SK-N-SH (cell line): ENCODE data around the gene SLC2A10. TPM values are rescaled to one million over a fixed set of nuclear protein-coding genes. Genes with fewer than 3 reads are reported as not detected.

Experiments
- CTCF ChIA-PET: fragments of 300-600, 350-600 bp; formaldehyde crosslinking; extraction: SDS; loops from one replicate; lab custom pipeline; 2021; lab: Yijun Ruan, JAX
- POLR2A ChIA-PET: fragments of 350-600 bp; sonication (Branson Sonifier 250); formaldehyde crosslinking; extraction: SDS; loops from one replicate; lab custom pipeline; 2020; ENCODE audit warnings: antibody characterized with exemption, inconsistent platforms; lab: Yijun Ruan, JAX
- DNase-seq: peaks from one replicate; pipeline ENCODE4 v3.0.0; 2012
- H2AFZ ChIP-seq: fragments of 200-600 bp; sonication (generic); 2 replicates; pipeline ENCODE4 v1.8.1; 2016; ENCODE audit warnings: antibody characterized with exemption, mild to moderate bottlenecking, low read depth
- H3F3A ChIP-seq: fragments of 200-600 bp; sonication (generic); replicated peaks from 2 replicates; pipeline ENCODE3; 2016; ENCODE audit warnings: antibody characterized with exemption, mild to moderate bottlenecking; ENCODE audit not compliant: insufficient read depth
- H3K27ac ChIP-seq, 2 experiments: fragments of 200-500 bp in 1 of 2; fragments of 200-600 bp in 1 of 2; sonication (Bioruptor generic) in 1 of 2; sonication (generic), shearing (Covaris generic) in 1 of 2; 2 replicates each; pipeline versions ENCODE4 v1.5.1 to v1.6.1; 2014 to 2016; ENCODE audit warnings: low read depth in 2 of 2, inconsistent platforms in 1 of 2, low read length in 1 of 2, mild to moderate bottlenecking in 1 of 2, mixed read lengths in 1 of 2
- H3K27me3 ChIP-seq: fragments of 200-600 bp; sonication (generic), shearing (Covaris generic); 2 replicates; pipeline ENCODE4 v1.6.1; 2016; ENCODE audit warnings: mixed run types; ENCODE audit not compliant: insufficient read depth
- H3K36me3 ChIP-seq, 2 experiments: fragments of 200-500 bp in 1 of 2; fragments of 200-600 bp in 1 of 2; sonication (Bioruptor generic) in 1 of 2; sonication (generic) in 1 of 2; replicated peaks in 1 of 2; 2 replicates each; pipeline versions ENCODE3 to v1.5.1; 2014 to 2016; ENCODE audit warnings: low read length in 1 of 2, mild to moderate bottlenecking in 1 of 2; ENCODE audit not compliant: insufficient read depth in 2 of 2, control insufficient read depth in 1 of 2
- H3K4me1 ChIP-seq, 2 experiments: fragments of 200-500 bp in 1 of 2; fragments of 200-600 bp in 1 of 2; sonication (Bioruptor generic) in 1 of 2; sonication (generic), shearing (Covaris generic) in 1 of 2; 2 replicates each; pipeline versions ENCODE4 v1.5.1 to v1.6.1; 2014 to 2016; ENCODE audit warnings: low read depth in 1 of 2, low read length in 1 of 2, mixed run types in 1 of 2; ENCODE audit not compliant: insufficient read depth in 2 of 2, control insufficient read depth in 1 of 2
- H3K4me2 ChIP-seq: fragments of 200-600 bp; sonication (generic), shearing (Covaris generic); 2 replicates; pipeline ENCODE4 v1.6.1; 2017; ENCODE audit warnings: mixed run types
- H3K4me3 ChIP-seq, 2 experiments: fragments of 200-500 bp in 1 of 2; fragments of 200-600 bp in 1 of 2; sonication (Bioruptor generic) in 1 of 2; sonication (generic), shearing (Covaris generic) in 1 of 2; 2 replicates each; pipeline versions ENCODE4 v1.5.1 to v1.8.1; 2014 to 2016; ENCODE audit warnings: low read depth in 2 of 2, inconsistent platforms in 1 of 2, low read length in 1 of 2, mild to moderate bottlenecking in 1 of 2, mixed read lengths in 1 of 2, moderate library complexity in 1 of 2
- H3K79me2 ChIP-seq: fragments of 200-600 bp; sonication (generic); 2 replicates; pipeline ENCODE4 v1.8.1; 2017; ENCODE audit warnings: mild to moderate bottlenecking; ENCODE audit not compliant: insufficient read depth
- H3K9ac ChIP-seq: fragments of 200-600 bp; sonication (generic); 2 replicates; pipeline ENCODE4 v1.6.1; 2017; ENCODE audit warnings: mixed run types
- H3K9me2 ChIP-seq: fragments of 200-600 bp; sonication (generic); 2 replicates; pipeline ENCODE4 v1.6.1; 2017; ENCODE audit warnings: mixed run types
- H3K9me3 ChIP-seq: fragments of 200-600 bp; sonication (generic); 2 replicates; pipeline ENCODE4 v1.6.1; 2017; ENCODE audit warnings: mixed run types, mild to moderate bottlenecking, moderate library complexity
- H4K20me1 ChIP-seq: fragments of 200-600 bp; sonication (generic); 2 replicates; pipeline ENCODE4 v1.6.1; 2017; ENCODE audit warnings: mild to moderate bottlenecking, mixed run types; ENCODE audit not compliant: insufficient read depth
- CHD2 ChIP-seq: fragments of 150-350 bp; IDR thresholded peaks from 2 replicates; pipeline ENCODE4 v1.6.1; 2018; ENCODE audit warnings: low read length; ENCODE audit not compliant: partially characterized antibody
- FOXM1 ChIP-seq: IDR thresholded peaks from 2 replicates; pipeline ENCODE4 v1.4.0; 2012; ENCODE audit warnings: low read depth, mild to moderate bottlenecking
- GABPA ChIP-seq: IDR thresholded peaks from 2 replicates; pipeline ENCODE4 v1.4.0; 2012; ENCODE audit warnings: low read depth, mild to moderate bottlenecking
- GATA2 ChIP-seq: sonication (generic); formaldehyde crosslinking; IDR thresholded peaks from 2 replicates; pipeline ENCODE4 v1.5.0; 2020; ENCODE audit warnings: mild to moderate bottlenecking, missing genetic modification reagents
- JUND ChIP-seq: IDR thresholded peaks from 2 replicates; pipeline ENCODE4 v1.4.0; 2012
- MEF2A ChIP-seq: IDR thresholded peaks from 2 replicates; pipeline ENCODE4 v1.4.0; 2012; ENCODE audit warnings: low read depth, borderline replicate concordance
- MXI1 ChIP-seq: IDR thresholded peaks from 2 replicates; pipeline ENCODE4 v1.6.1; 2012; ENCODE audit warnings: mild to moderate bottlenecking, low read depth, low read length, improper control_type of control experiment
- NRF1 ChIP-seq: IDR thresholded peaks from 2 replicates; pipeline ENCODE4 v1.6.1; 2012; ENCODE audit warnings: low read depth, mild to moderate bottlenecking, low read length
- RAD21 ChIP-seq: IDR thresholded peaks from 2 replicates; pipeline ENCODE4 v1.6.1; 2012; ENCODE audit warnings: mild to moderate bottlenecking, low read length
- RFX5 ChIP-seq: IDR thresholded peaks from 2 replicates; pipeline ENCODE4 v1.6.1; 2012; ENCODE audit warnings: mild to moderate bottlenecking, improper control_type of control experiment, low read length
- SIN3A ChIP-seq: IDR thresholded peaks from 2 replicates; pipeline ENCODE4 v1.6.1; 2012; ENCODE audit warnings: low read depth, mild to moderate bottlenecking, low read length, moderate library complexity, borderline replicate concordance
- SMC3 ChIP-seq: IDR thresholded peaks from 2 replicates; pipeline ENCODE4 v1.6.1; 2012; ENCODE audit warnings: low read depth, low read length, improper control_type of control experiment
- TAF1 ChIP-seq: IDR thresholded peaks from 2 replicates; pipeline ENCODE4 v1.6.1; 2012; ENCODE audit warnings: low read depth, mild to moderate bottlenecking, low read length, moderate library complexity, borderline replicate concordance
- TCF12 ChIP-seq: IDR thresholded peaks from 2 replicates; pipeline ENCODE4 v1.4.0; 2012
- TEAD4 ChIP-seq: IDR thresholded peaks from 2 replicates; pipeline ENCODE4 v1.4.0; 2012; ENCODE audit warnings: mild to moderate bottlenecking, borderline replicate concordance; ENCODE audit not compliant: insufficient read depth
- USF1 ChIP-seq: IDR thresholded peaks from 2 replicates; pipeline ENCODE4 v1.4.0; 2012; ENCODE audit warnings: low read depth, borderline replicate concordance
- ZBTB33 ChIP-seq: IDR thresholded peaks from 2 replicates; pipeline ENCODE4 v1.4.0; 2012; ENCODE audit warnings: low read depth, borderline replicate concordance
- WGBS: methylation state at CpG from one replicate; pipeline ENCODE4 v1.1.6; 2017; ENCODE audit warnings: low lambda C conversion rate; 5-methylcytosine and 5-hydroxymethylcytosine counted together
- polyA plus RNA-seq, 3 experiments: library from polyadenylated mRNA; depleted of rRNA; stranded (reverse); fragments of >200 nt; gene quantifications; 2 replicates each; pipeline ENCODE4 v1.2.3, GENCODE V29; 2012

Gene SLC2A10
- polyA plus RNA-seq, 1 of the 3 experiments (the other 2 are of a cell fraction): 12.6 TPM

DNA sequence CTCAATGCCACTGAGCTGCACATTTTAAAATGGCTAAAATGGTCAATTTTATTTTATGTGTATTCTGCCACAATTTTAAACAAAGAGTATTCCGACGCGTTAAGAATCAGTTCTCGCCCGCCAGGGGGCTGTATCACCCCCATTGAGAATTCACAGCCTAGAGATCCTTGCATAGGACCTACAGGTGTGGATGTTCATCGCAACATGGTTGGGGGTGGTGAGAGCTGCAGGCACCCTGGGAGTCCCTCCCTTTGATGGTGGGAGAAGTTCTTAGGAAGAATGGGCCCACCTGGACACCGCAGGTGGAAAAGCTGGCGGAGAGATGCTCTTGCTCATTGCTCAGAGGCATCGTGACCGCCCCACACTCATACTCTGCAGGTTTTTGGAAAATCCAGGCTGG lies 63.5 kb downstream of the SLC2A10 start (continued):
- TF ChIP-seq RFX5 (no peak), NRF1 (no peak), GABPA (no peak), USF1 (no peak)

- Histone ChIP-seq H3K9ac (no peak overlapping the region), H2AFZ (no peak overlapping the region), H3K9me3 (no peaks in the 10 kb centered on the region), H3K27ac (no peak overlapping the region), H3F3A (no peaks in the 10 kb centered on the region), H3K4me3 (no peak overlapping the region)
- no peak for TF ChIP-seq SMC3
- TF ChIP-seq, all 33 proteins: peak for 0
- DNase-seq: no peak
- Histone ChIP-seq H4K20me1 (no peaks in the 10 kb centered on the region), H3K9me2 (no peaks in the 10 kb centered on the region), H3K27me3 (peaks cover 6% of the 10 kb centered on the region; the same call in 1 of the 2 replicates), H3K4me1 (peaks cover 0 to 3% of the 10 kb centered on the region in 2 experiments; a peak in 1 of 4 replicates), H3K36me3 (no peaks in the 10 kb centered on the region), H3K4me2 (no peak overlapping the region), H3K79me2 (no peaks in the 10 kb centered on the region)
- POLR2A ChIA-PET: no interaction called here
- CTCF ChIA-PET: interaction anchor here (0.9 to 1.8 kb wide), 3 partner anchors 9 to 21 kb away, joined by 4 to 5 read pairs (median 4); no protein-coding TSS in a partner anchor
- WGBS: 64% methylated on average over 8 of the region's 9 CpGs
Measured at GRCh38 chr20:46773680-46774079, 64.2 kb downstream of the SLC2A10 start.

DNA sequence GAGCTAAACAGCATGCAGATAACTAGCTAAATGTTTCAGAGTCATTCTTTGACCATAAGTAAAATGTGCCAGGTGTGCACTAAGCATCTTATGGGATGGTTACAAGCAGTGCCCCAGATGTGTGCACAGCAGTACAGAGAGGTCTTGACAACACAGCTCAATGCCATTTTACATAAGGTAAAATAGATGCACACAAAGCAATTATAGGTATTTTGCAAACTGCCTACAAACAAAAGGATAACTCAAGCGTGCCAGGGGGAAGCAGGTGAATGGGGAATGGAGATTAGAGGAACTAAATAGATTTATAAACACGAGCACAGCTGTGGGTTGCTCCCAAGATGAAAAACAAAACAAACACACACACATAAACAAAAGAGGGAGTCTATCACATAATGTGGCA lies 64.8 kb downstream of the SLC2A10 start:
- no peak overlapping the region for H2AFZ ChIP-seq
- no peaks in the 10 kb centered on the region for H3K79me2 ChIP-seq
- H3K4me3 ChIP-seq: no peak overlapping the region
- no peaks in the 10 kb centered on the region for H3F3A ChIP-seq
- no peaks in the 10 kb centered on the region for H3K9me2 ChIP-seq
- 21% methylated on average over 2 of the region's 2 CpGs for WGBS
- peaks cover 0 to 3% of the 10 kb centered on the region in 2 experiments; a peak in 1 of 4 replicates for H3K4me1 ChIP-seq
- peaks cover 6% of the 10 kb centered on the region; the same call in 1 of the 2 replicates for H3K27me3 ChIP-seq
- ChIA-PET POLR2A (no interaction called here), CTCF (interaction anchor here (0.9 to 1.8 kb wide), 3 partner anchors 10 to 22 kb away, joined by 4 to 5 read pairs (median 4); no protein-coding TSS in a partner anchor)
- no peaks in the 10 kb centered on the region for H4K20me1 ChIP-seq
- no peaks in the 10 kb centered on the region for H3K9me3 ChIP-seq
- no peak overlapping the region for H3K9ac ChIP-seq
- H3K27ac ChIP-seq: no peak overlapping the region
- no peaks in the 10 kb centered on the region for H3K36me3 ChIP-seq
- no peak for TF ChIP-seq TEAD4
- H3K4me2 ChIP-seq: no peak overlapping the region
- no peak for DNase-seq

GRCh38 chr20:46774943-46775560 lies 65.6 kb downstream of the SLC2A10 start:
- H4K20me1 ChIP-seq: no peaks in the 10 kb centered on the region
- 51% methylated on average over 9 of the region's 9 CpGs for WGBS
- peaks cover 0 to 3% of the 10 kb centered on the region in 2 experiments; a peak in 1 of 4 replicates for H3K4me1 ChIP-seq
- H2AFZ ChIP-seq: no peak overlapping the region
- no peaks in the 10 kb centered on the region for H3K9me3 ChIP-seq
- H3K9me2 ChIP-seq: no peaks in the 10 kb centered on the region
- H3K4me2 ChIP-seq: no peak overlapping the region
- peaks cover 6% of the 10 kb centered on the region; the same call in 1 of the 2 replicates for H3K27me3 ChIP-seq
- no peak for DNase-seq
- CTCF ChIA-PET: interaction anchor here (1.1 to 1.8 kb wide), 2 partner anchors 17 to 528 kb away, joined by 4 to 5 read pairs; no protein-coding TSS in a partner anchor
- no peaks in the 10 kb centered on the region for H3K36me3 ChIP-seq
- POLR2A ChIA-PET: no interaction called here
- no peaks in the 10 kb centered on the region for H3K79me2 ChIP-seq
- H3K27ac ChIP-seq: no peak overlapping the region
- no peak overlapping the region for H3K9ac ChIP-seq
- no peaks in the 10 kb centered on the region for H3F3A ChIP-seq
- no peak overlapping the region for H3K4me3 ChIP-seq
- TF ChIP-seq SIN3A (no peak), FOXM1 (no peak), JUND (no peak), SMC3 (no peak), GATA2 (CRISPR knock-in tag) (no peak), MXI1 (no peak), CHD2 (no peak), USF1 (no peak), NRF1 (no peak), TCF12 (no peak), MEF2A (no peak), TAF1 (no peak), RAD21 (no peak), ZBTB33 (no peak)
